Activated CD8-positive, alpha-beta memory T cell treated with anti-CD3 and anti-CD28 coated beads for 48 hours (primary cell): ENCODE measurements around the gene JOSD1.
"Not testable (repeated sequence)": the region's sequence is repeated elsewhere in the genome, so short reads cannot be mapped to it uniquely, and the experiment has no call there.

Experiments
- DNase-seq, 3 experiments: peaks; one replicate each; pipeline ENCODE4 v3.0.0-alpha.2; 2020; ENCODE audit warnings: low read depth in 2 of 3, low spot score in 2 of 3

Gene JOSD1

GRCh38 chr22:38694049-38694448, 6.7 kb downstream of the JOSD1 start:
- no peak for DNase-seq

- DNase-seq, result no peak
These were observed 11.1 kb downstream of the JOSD1 start for GRCh38 chr22:38689651-38690050.

- no peak for DNase-seq
These were observed 15.0 kb downstream of the JOSD1 start for GRCh38 chr22:38685761-38686160.

- no peak for DNase-seq
These were observed 15.8 kb downstream of the JOSD1 start for GRCh38 chr22:38684895-38685294.

GRCh38 chr22:38681582-38682335, 19.0 kb downstream of the JOSD1 start, which contains the start of gene TOMM22:
TOMM22 (plus strand) TSS chr22:38681957; CDS start chr22:38681979, 22 bp downstream.
- peak; percentile 73 to 78 (median 75) for DNase-seq

GRCh38 chr22:38675833-38676232, 24.9 kb downstream of the JOSD1 start:
- DNase-seq, result no peak

- no peak for DNase-seq
These were observed 25.9 kb downstream of the JOSD1 start for GRCh38 chr22:38674888-38675287.

- DNase-seq, result peak; percentile 9 to 26 (median 18)
These were observed 43.5 kb downstream of the JOSD1 start for GRCh38 chr22:38657045-38657909.

- peak; percentile 76 to 92 (median 79) for DNase-seq
These were observed 44.3 kb downstream of the JOSD1 start, which contains the start of the genes CBY1 and FAM227A for GRCh38 chr22:38656256-38657044. CBY1 (plus strand) TSS chr22:38656638; CDS start chr22:38668055, 11,417 bp downstream. FAM227A (minus strand) TSS chr22:38656392; CDS start chr22:38650168, 6,224 bp downstream.

- no peak for DNase-seq
These were observed 45.1 kb downstream of the JOSD1 start for GRCh38 chr22:38655519-38656255.

- no peak for DNase-seq
These were observed 47.0 kb downstream of the JOSD1 start for GRCh38 chr22:38653741-38654140.

GRCh38 chr22:38652859-38653258, 47.9 kb downstream of the JOSD1 start:
- no peak for DNase-seq

GRCh38 chr22:38649841-38650522, 50.8 kb downstream of the JOSD1 start:
- no peak for DNase-seq

- no peak for DNase-seq
These were observed 55.3 kb downstream of the JOSD1 start for GRCh38 chr22:38645430-38645829.

- not testable (repeated sequence) for DNase-seq
These were observed 56.5 kb downstream of the JOSD1 start for GRCh38 chr22:38644245-38644644.

- no peak for DNase-seq
These were observed 59.2 kb downstream of the JOSD1 start for GRCh38 chr22:38641476-38642040.

GRCh38 chr22:38638728-38639127, 62.0 kb downstream of the JOSD1 start:
- DNase-seq, result no peak

GRCh38 chr22:38638216-38638615, 62.5 kb downstream of the JOSD1 start:
- DNase-seq, result no peak
